Prostate gland (tissue), 2 donors: ENCODE measurements around the gene FAR1. TPM values are rescaled to one million over a fixed set of nuclear protein-coding genes. Genes with fewer than 3 reads are reported as not detected.

Source experiments
- DNase-seq: peaks from one replicate; pipeline ENCODE4 v3.0.0-alpha.2; 2019; ENCODE audit warnings: low spot score
- H3K27ac ChIP-seq, 2 donors: fragments of 200-600 bp; sonication (generic); 2 replicates each; pipeline ENCODE4 v1.5.1; 2017 to 2019
- H3K27me3 ChIP-seq: fragments of 200-600 bp; sonication (generic); replicated peaks from 2 replicates; pipeline ENCODE4 v1.5.1; 2019; ENCODE audit not compliant: insufficient read depth
- H3K36me3 ChIP-seq, 2 donors: fragments of 200-600 bp; sonication (generic); 1 replicate in 1 of 2; 2 replicates in 1 of 2; pipeline versions ENCODE4 v1.5.1 to v1.8.1; 2017 to 2019
- H3K4me1 ChIP-seq: fragments of 200-600 bp; sonication (generic); replicated peaks from 2 replicates; pipeline ENCODE4 v1.5.1; 2019
- H3K4me3 ChIP-seq, 2 donors: fragments of 200-600 bp; sonication (generic); 2 replicates each; pipeline ENCODE4 v1.5.1; 2017 to 2019
- H3K9me3 ChIP-seq: fragments of 200-600 bp; sonication (generic); 2 replicates; pipeline ENCODE4 v1.5.1; 2017
- CTCF ChIP-seq, 4 experiments: fragments of 200-600 bp in 2 of 4; fragments of 450-650 bp in 2 of 4; sonication (generic) in 2 of 4; IDR thresholded peaks; 1 replicate in 3 of 4; 2 replicates in 1 of 4; pipeline ENCODE4 v1.5.1; 2016 to 2019; ENCODE audit warnings: antibody characterized with exemption in 4 of 4, mild to moderate bottlenecking in 2 of 4, moderate library complexity in 2 of 4
- POLR2A ChIP-seq: fragments of 450-650 bp; IDR thresholded peaks from one replicate; pipeline ENCODE4 v1.6.1; 2016; ENCODE audit warnings: antibody characterized with exemption, mild to moderate bottlenecking
- POLR2AphosphoS5 ChIP-seq: sonication (generic); formaldehyde crosslinking; IDR thresholded peaks from one replicate; pipeline ENCODE4 v1.6.1; 2017; ENCODE audit warnings: antibody characterized with exemption
- WGBS: methylation state at CpG from one replicate; pipeline ENCODE4 v1.1.5; 2018; 5-methylcytosine and 5-hydroxymethylcytosine counted together
- intact Hi-C: fragments of 100-400 bp; cut with DNase I; formaldehyde crosslinking; loops from one replicate; pipeline ENCODE4 v1.14.2; 2022
- total RNA-seq, 2 donors: library from RNA; depleted of rRNA; stranded (reverse); fragments of >200 nt; gene quantifications; one replicate each; pipeline ENCODE4 v1.1.0, GENCODE V29; 2016

Gene FAR1
- total RNA-seq, 2 donors from 2014 or later, result 24.5 to 28.0 TPM

- Histone ChIP-seq H3K36me3 (no peaks in the 10 kb centered on the region), H3K9me3 (no peaks in the 10 kb centered on the region), H3K27ac (no peak overlapping the region), H3K4me1 (no peaks in the 10 kb centered on the region), H3K27me3 (no peaks in the 10 kb centered on the region), H3K4me3 (no peak overlapping the region)
- intact Hi-C loops, result no loop called here
- no peak for DNase-seq
- no peak for TF ChIP-seq POLR2A
- no peak for TF ChIP-seq POLR2AphosphoS5
- TF ChIP-seq CTCF (IDR thresholded peaks at IDR 0.05), result no peak
These were observed 27.4 kb downstream of the FAR1 start for GRCh38 chr11:13695886-13696285.

DNA sequence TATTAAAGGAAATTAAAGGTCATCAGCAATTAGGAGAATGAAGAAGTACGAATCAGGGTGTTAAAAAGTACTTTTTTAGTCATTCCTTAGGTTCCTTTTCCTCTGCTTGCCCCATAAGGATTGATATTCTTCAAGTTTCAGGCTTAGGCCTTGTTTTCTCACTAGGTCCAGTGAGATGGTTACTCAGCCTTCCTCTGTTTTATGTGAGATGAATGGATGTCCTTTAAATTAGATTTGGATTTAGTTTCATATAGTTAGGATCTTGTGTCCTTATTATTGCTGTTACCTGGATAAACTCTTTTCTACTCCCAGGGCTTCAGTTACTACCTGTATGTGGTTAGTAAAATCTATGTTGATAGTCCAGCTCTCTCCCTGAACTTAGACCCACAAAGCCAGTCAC is 29.2 kb downstream of the FAR1 start:
- 97% methylated on average over 1 of the region's 1 CpG for WGBS

GRCh38 chr11:13698132-13698531 is 29.7 kb downstream of the FAR1 start:
- 87% methylated on average over 2 of the region's 2 CpGs for WGBS

More for the DNA sequence above, 29.2 kb downstream of the FAR1 start:
- TF ChIP-seq POLR2AphosphoS5 (no peak), POLR2A (no peak), CTCF (IDR thresholded peaks at IDR 0.05) (no peak)
- no peaks in the 10 kb centered on the region for H3K9me3 ChIP-seq
- intact Hi-C loops, result no loop called here
- no peaks in the 10 kb centered on the region for H3K27me3 ChIP-seq
- DNase-seq, result no peak
- no peaks in the 10 kb centered on the region for H3K4me1 ChIP-seq
- no peak overlapping the region for H3K4me3 ChIP-seq
- no peaks in the 10 kb centered on the region for H3K36me3 ChIP-seq
- H3K27ac ChIP-seq, result no peak overlapping the region

GRCh38 chr11:13699041-13699440 is 30.6 kb downstream of the FAR1 start:
- DNase-seq, result no peak
- no peaks in the 10 kb centered on the region for H3K4me1 ChIP-seq
- H3K27me3 ChIP-seq, result no peaks in the 10 kb centered on the region
- H3K36me3 ChIP-seq, result no peaks in the 10 kb centered on the region
- TF ChIP-seq CTCF (IDR thresholded peaks at IDR 0.05) (no peak), POLR2AphosphoS5 (no peak), POLR2A (no peak)
- intact Hi-C loops, result no loop called here
- H3K27ac ChIP-seq, result no peak overlapping the region
- H3K4me3 ChIP-seq, result no peak overlapping the region
- WGBS, result 94% methylated on average over 2 of the region's 2 CpGs
- H3K9me3 ChIP-seq, result no peaks in the 10 kb centered on the region

More at GRCh38 chr11:13698132-13698531, 29.7 kb downstream of the FAR1 start:
- Histone ChIP-seq H3K27ac (no peak overlapping the region), H3K27me3 (no peaks in the 10 kb centered on the region), H3K4me1 (no peaks in the 10 kb centered on the region), H3K9me3 (no peaks in the 10 kb centered on the region), H3K4me3 (no peak overlapping the region), H3K36me3 (no peaks in the 10 kb centered on the region)
- intact Hi-C loops, result no loop called here
- no peak for TF ChIP-seq POLR2A
- TF ChIP-seq CTCF (IDR thresholded peaks at IDR 0.05), result no peak
- no peak for TF ChIP-seq POLR2AphosphoS5
- DNase-seq, result no peak

DNA sequence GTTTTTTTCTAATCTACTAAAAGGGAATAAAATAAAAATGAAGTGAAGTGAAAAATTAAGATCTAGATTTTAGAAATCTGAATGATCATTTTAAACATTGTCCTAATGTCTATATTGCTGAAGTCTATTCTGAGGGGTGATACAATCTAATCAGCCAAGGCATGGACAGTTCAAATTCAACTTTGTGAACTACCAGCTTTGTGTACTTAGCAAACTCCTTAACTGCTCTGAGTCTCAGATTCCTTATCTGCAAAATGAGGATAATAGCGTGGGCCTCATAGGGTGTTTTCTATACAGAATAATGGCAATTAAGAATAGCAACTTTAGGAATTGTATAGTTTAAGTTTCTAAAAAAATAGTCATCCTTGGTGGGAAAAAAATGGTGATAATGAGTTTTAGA is 31.4 kb downstream of the FAR1 start:
- no peaks in the 10 kb centered on the region for H3K9me3 ChIP-seq
- TF ChIP-seq POLR2AphosphoS5, result no peak
- TF ChIP-seq POLR2A, result no peak
- no peak for TF ChIP-seq CTCF (IDR thresholded peaks at IDR 0.05)
- DNase-seq, result no peak
- intact Hi-C loops, result no loop called here
- no peaks in the 10 kb centered on the region for H3K4me1 ChIP-seq
- no peak overlapping the region for H3K27ac ChIP-seq
- WGBS, result 57% methylated on average over 1 of the region's 1 CpG
- no peaks in the 10 kb centered on the region for H3K36me3 ChIP-seq
- H3K4me3 ChIP-seq, result no peak overlapping the region
- H3K27me3 ChIP-seq, result no peaks in the 10 kb centered on the region
